HCT116 (cell line): ENCODE data around the gene FHL2. TPM values are rescaled to one million over a fixed set of nuclear protein-coding genes. Genes with fewer than 3 reads are reported as not detected.

ENCODE experiments used
- ATAC-seq: fragments of 200-7000 bp; cut with Tn5 transposase; 2 replicates; pipeline ENCODE4 v1.9.1; 2020; ENCODE audit warnings: mild to moderate bottlenecking, moderate library complexity
- BruUV-seq: library from RNA; stranded (reverse); fragments of 400-500 nt; replicated peaks from 2 replicates; lab custom pipeline; 2021; lab: Mats Ljungman, UMichigan
- CTCF ChIA-PET: fragments of 300-600 bp; sonication (Branson Sonifier 250); formaldehyde crosslinking; loops from one replicate; lab custom pipeline; 2021; ENCODE audit warnings: antibody characterized with exemption; lab: Charles Lee
- POLR2A ChIA-PET: fragments of 300-600, 350-600 bp; sonication (Branson Sonifier 250); formaldehyde crosslinking; loops from one replicate; lab custom pipeline; 2021; ENCODE audit warnings: antibody characterized with exemption; lab: Charles Lee
- RAD21 ChIA-PET, 2 experiments: fragments of 300-600 bp; sonication (Branson Sonifier 250); formaldehyde crosslinking; loops; one replicate each; lab custom pipeline; 2023; ENCODE audit warnings: low total read pairs in 2 of 2; ENCODE audit not compliant: uncharacterized antibody in 2 of 2, unreplicated experiment in 2 of 2, low non-redundant PET in 1 of 2; lab: Charles Lee
- DNase-seq: peaks from one replicate; pipeline ENCODE4 v3.0.0-alpha.2; 2010; ENCODE audit warnings: low read depth, low spot score
- H2AFZ ChIP-seq: fragments of 200-600 bp; shearing (Covaris generic), sonication (generic); 2 replicates; pipeline ENCODE4 v1.6.1; 2017; ENCODE audit warnings: low read depth, mixed run types, mixed read lengths, antibody characterized with exemption, low read length; ENCODE audit not compliant: poor library complexity, severe bottlenecking
- H3K27ac ChIP-seq: 2 replicates; pipeline ENCODE4 v1.5.1; 2012; ENCODE audit warnings: low read depth, low read length
- H3K27me3 ChIP-seq: fragments of 200-600 bp; sonication (generic); 2 replicates; pipeline ENCODE4 v1.6.1; 2016; ENCODE audit warnings: mixed run types, low read length, mixed read lengths; ENCODE audit not compliant: insufficient read depth
- H3K36me3 ChIP-seq, 2 experiments: fragments of 200-500 bp in 1 of 2; fragments of 200-600 bp in 1 of 2; sonication (Bioruptor generic) in 1 of 2; sonication (generic) in 1 of 2; 2 replicates each; pipeline versions ENCODE4 v1.5.1 to v1.6.1; 2014 to 2016; ENCODE audit warnings: low read length in 2 of 2, inconsistent platforms in 1 of 2, mixed read lengths in 1 of 2, mixed run types in 1 of 2; ENCODE audit not compliant: insufficient read depth in 2 of 2, control insufficient read depth in 1 of 2
- H3K4me1 ChIP-seq, 2 experiments: fragments of 200-600 bp in 1 of 2; sonication (generic) in 1 of 2; 2 replicates each; pipeline versions ENCODE4 v1.5.1 to v1.6.1; 2012 to 2017; ENCODE audit warnings: low read length in 2 of 2, inconsistent platforms in 1 of 2, mild to moderate bottlenecking in 1 of 2, mixed read lengths in 1 of 2, mixed run types in 1 of 2, moderate library complexity in 1 of 2; ENCODE audit not compliant: insufficient read depth in 2 of 2, control insufficient read depth in 1 of 2
- H3K4me2 ChIP-seq: fragments of 200-600 bp; sonication (generic); 2 replicates; pipeline ENCODE4 v1.6.1; 2017; ENCODE audit warnings: mixed run types, low read length, mixed read lengths
- H3K4me3 ChIP-seq, 2 experiments: fragments of 200-600 bp in 1 of 2; sonication (generic) in 1 of 2; replicated peaks in 1 of 2; 2 replicates each; pipeline ENCODE4 v1.5.1; 2011 to 2016; ENCODE audit warnings: low read length in 2 of 2, control low read depth in 1 of 2, low read depth in 1 of 2, mild to moderate bottlenecking in 1 of 2, mixed read lengths in 1 of 2, mixed run types in 1 of 2
- H3K79me2 ChIP-seq: fragments of 200-600 bp; sonication (generic); 2 replicates; pipeline ENCODE4 v1.6.1; 2017; ENCODE audit warnings: mild to moderate bottlenecking, mixed run types, low read length, moderate library complexity, mixed read lengths; ENCODE audit not compliant: insufficient read depth
- H3K9ac ChIP-seq: fragments of 200-600 bp; sonication (generic); 2 replicates; pipeline ENCODE4 v1.6.1; 2016; ENCODE audit warnings: low read length, mixed read lengths
- H3K9me2 ChIP-seq: fragments of 200-600 bp; sonication (generic), shearing (Covaris generic); 2 replicates; pipeline ENCODE4 v1.6.1; 2017; ENCODE audit warnings: mixed run types, mild to moderate bottlenecking, moderate library complexity; ENCODE audit not compliant: insufficient read depth
- H3K9me3 ChIP-seq, 2 experiments: fragments of 200-500 bp in 1 of 2; fragments of 200-600 bp in 1 of 2; sonication (Bioruptor generic) in 1 of 2; sonication (generic) in 1 of 2; 2 replicates each; pipeline ENCODE4 v1.6.1; 2014 to 2017; ENCODE audit warnings: low read length in 2 of 2, mixed read lengths in 2 of 2, inconsistent platforms in 1 of 2, low read depth in 1 of 2, mild to moderate bottlenecking in 1 of 2, mixed run types in 1 of 2, moderate library complexity in 1 of 2; ENCODE audit not compliant: control insufficient read depth in 1 of 2, insufficient read depth in 1 of 2
- H4K20me1 ChIP-seq: fragments of 200-600 bp; sonication (generic), shearing (Covaris generic); 2 replicates; pipeline ENCODE4 v1.6.1; 2017; ENCODE audit warnings: mixed run types, mild to moderate bottlenecking, moderate library complexity; ENCODE audit not compliant: insufficient read depth
- CBX3 ChIP-seq: IDR thresholded peaks from 2 replicates; pipeline ENCODE4 v1.6.1; 2012; ENCODE audit warnings: low read depth
- CEBPB ChIP-seq: IDR thresholded peaks from 2 replicates; pipeline ENCODE4 v1.6.1; 2012; ENCODE audit warnings: low read depth
- ELF1 ChIP-seq: IDR thresholded peaks from 2 replicates; pipeline ENCODE4 v1.6.1; 2012; ENCODE audit warnings: low read depth, borderline replicate concordance
- EZH2 ChIP-seq: fragments of 200-600 bp; sonication (generic); IDR thresholded peaks from 2 replicates; pipeline ENCODE4 v1.6.1; 2017; ENCODE audit warnings: antibody characterized with exemption, mixed run types
- EZH2phosphoT487 ChIP-seq: fragments of 200-600 bp; IDR thresholded peaks from 2 replicates; pipeline ENCODE4 v1.6.1; 2018; ENCODE audit warnings: antibody characterized with exemption, borderline replicate concordance
- FOSL1 ChIP-seq: IDR thresholded peaks from 2 replicates; pipeline ENCODE4 v1.6.1; 2012; ENCODE audit warnings: low read depth
- POLR2AphosphoS5 ChIP-seq: IDR thresholded peaks from 2 replicates; pipeline ENCODE4 v1.6.1; 2011; ENCODE audit warnings: mild to moderate bottlenecking, low read depth, low read length, moderate library complexity
- RAD21 ChIP-seq: IDR thresholded peaks from 2 replicates; pipeline ENCODE4 v1.6.1; 2012; ENCODE audit warnings: low read depth, mild to moderate bottlenecking
- SP1 ChIP-seq: IDR thresholded peaks from 2 replicates; pipeline ENCODE4 v1.6.1; 2012; ENCODE audit warnings: low read depth
- SRF ChIP-seq: IDR thresholded peaks from 2 replicates; pipeline ENCODE4 v1.6.1; 2012; ENCODE audit warnings: low read depth
- TCF7L2 ChIP-seq: IDR thresholded peaks from 2 replicates; pipeline ENCODE4 v1.7.0; 2011; ENCODE audit warnings: borderline replicate concordance, inconsistent platforms; ENCODE audit not compliant: insufficient read depth, insufficient read length; ENCODE audit errors: extremely low read depth
- ZFX ChIP-seq: fragments of 450-650 bp; IDR thresholded peaks from 2 replicates; pipeline ENCODE4 v1.6.1; 2017
- ZNF274 ChIP-seq: fragments of 200-500 bp; sonication (Bioruptor generic); IDR thresholded peaks from 2 replicates; pipeline ENCODE4 v1.6.1; 2014; ENCODE audit warnings: mild to moderate bottlenecking, low read depth, low read length, inconsistent platforms
- intact Hi-C: fragments of 100-400 bp; cut with micrococcal nuclease; formaldehyde crosslinking; loops from 2 replicates; pipeline ENCODE4 v1.10.0; 2022
- total RNA-seq: library from RNA; stranded (reverse); gene quantifications from one replicate; pipeline ENCODE4 v1.2.1, GENCODE V29; 2021; ENCODE audit not compliant: unreplicated experiment
- TF ChIP-seq, protein P1 (sequence below): IDR thresholded peaks from 2 replicates; pipeline ENCODE4 v1.6.1; 2011; ENCODE audit warnings: mild to moderate bottlenecking, low read length, moderate library complexity; ENCODE audit not compliant: insufficient replicate concordance; ENCODE audit errors: extremely low read depth
- TF ChIP-seq, protein P2 (sequence below): IDR thresholded peaks from 2 replicates; pipeline ENCODE4 v1.6.1; 2012; ENCODE audit warnings: low read depth
- TF ChIP-seq, protein P3 (sequence below): IDR thresholded peaks from 2 replicates; pipeline ENCODE4 v1.6.1; 2012
- TF ChIP-seq, protein P4 (sequence below): IDR thresholded peaks from 2 replicates; pipeline ENCODE4 v1.6.1; 2012

The FHL2 gene
- total RNA-seq, 1 experiment from 2014 or later, result 86.6 TPM

DNA sequence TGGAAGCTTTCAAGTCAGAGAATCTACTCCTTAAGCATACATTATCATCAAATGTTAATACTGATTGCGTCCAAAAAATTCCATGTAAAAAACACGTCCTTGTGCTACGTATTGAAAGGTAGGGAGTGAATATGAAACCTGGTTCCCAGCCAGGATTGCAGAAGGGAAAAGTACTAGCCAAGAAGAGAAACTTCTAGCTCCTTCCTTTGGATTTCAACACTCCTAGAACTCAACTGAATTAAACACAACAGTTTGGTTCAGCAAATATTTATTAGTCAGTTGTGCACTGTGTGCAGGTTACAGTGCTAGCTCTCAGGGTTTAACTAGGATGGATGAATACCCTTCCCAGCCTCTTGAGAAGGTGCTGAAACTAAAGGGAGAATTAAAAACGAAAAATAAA is 33.9 kb upstream of the FHL2 start:
- CTCF ChIA-PET, result no interaction called here
- Histone ChIP-seq H3K4me1 (no peaks in the 10 kb centered on the region), H3K79me2 (no peaks in the 10 kb centered on the region), H2AFZ (no peak overlapping the region), H3K9me3 (no peaks in the 10 kb centered on the region), H3K4me2 (no peak overlapping the region), H4K20me1 (no peaks in the 10 kb centered on the region), H3K9me2 (no peaks in the 10 kb centered on the region), H3K27ac (no peak overlapping the region), H3K27me3 (no peaks in the 10 kb centered on the region), H3K36me3 (no peaks in the 10 kb centered on the region), H3K9ac (no peak overlapping the region), H3K4me3 (no peak overlapping the region)
- TF ChIP-seq EZH2phosphoT487 (no peak), ZFX (no peak), CEBPB (no peak), SRF (no peak), POLR2AphosphoS5 (no peak), ZNF274 (no peak), FOSL1 (no peak), ELF1 (no peak), CBX3 (no peak), SP1 (no peak), RAD21 (no peak), TCF7L2 (no peak), EZH2 (no peak)
- TF ChIP-seq, protein P1, sequence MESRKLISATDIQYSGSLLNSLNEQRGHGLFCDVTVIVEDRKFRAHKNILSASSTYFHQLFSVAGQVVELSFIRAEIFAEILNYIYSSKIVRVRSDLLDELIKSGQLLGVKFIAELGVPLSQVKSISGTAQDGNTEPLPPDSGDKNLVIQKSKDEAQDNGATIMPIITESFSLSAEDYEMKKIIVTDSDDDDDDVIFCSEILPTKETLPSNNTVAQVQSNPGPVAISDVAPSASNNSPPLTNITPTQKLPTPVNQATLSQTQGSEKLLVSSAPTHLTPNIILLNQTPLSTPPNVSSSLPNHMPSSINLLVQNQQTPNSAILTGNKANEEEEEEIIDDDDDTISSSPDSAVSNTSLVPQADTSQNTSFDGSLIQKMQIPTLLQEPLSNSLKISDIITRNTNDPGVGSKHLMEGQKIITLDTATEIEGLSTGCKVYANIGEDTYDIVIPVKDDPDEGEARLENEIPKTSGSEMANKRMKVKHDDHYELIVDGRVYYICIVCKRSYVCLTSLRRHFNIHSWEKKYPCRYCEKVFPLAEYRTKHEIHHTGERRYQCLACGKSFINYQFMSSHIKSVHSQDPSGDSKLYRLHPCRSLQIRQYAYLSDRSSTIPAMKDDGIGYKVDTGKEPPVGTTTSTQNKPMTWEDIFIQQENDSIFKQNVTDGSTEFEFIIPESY, result no peak
- TF ChIP-seq, protein P2, sequence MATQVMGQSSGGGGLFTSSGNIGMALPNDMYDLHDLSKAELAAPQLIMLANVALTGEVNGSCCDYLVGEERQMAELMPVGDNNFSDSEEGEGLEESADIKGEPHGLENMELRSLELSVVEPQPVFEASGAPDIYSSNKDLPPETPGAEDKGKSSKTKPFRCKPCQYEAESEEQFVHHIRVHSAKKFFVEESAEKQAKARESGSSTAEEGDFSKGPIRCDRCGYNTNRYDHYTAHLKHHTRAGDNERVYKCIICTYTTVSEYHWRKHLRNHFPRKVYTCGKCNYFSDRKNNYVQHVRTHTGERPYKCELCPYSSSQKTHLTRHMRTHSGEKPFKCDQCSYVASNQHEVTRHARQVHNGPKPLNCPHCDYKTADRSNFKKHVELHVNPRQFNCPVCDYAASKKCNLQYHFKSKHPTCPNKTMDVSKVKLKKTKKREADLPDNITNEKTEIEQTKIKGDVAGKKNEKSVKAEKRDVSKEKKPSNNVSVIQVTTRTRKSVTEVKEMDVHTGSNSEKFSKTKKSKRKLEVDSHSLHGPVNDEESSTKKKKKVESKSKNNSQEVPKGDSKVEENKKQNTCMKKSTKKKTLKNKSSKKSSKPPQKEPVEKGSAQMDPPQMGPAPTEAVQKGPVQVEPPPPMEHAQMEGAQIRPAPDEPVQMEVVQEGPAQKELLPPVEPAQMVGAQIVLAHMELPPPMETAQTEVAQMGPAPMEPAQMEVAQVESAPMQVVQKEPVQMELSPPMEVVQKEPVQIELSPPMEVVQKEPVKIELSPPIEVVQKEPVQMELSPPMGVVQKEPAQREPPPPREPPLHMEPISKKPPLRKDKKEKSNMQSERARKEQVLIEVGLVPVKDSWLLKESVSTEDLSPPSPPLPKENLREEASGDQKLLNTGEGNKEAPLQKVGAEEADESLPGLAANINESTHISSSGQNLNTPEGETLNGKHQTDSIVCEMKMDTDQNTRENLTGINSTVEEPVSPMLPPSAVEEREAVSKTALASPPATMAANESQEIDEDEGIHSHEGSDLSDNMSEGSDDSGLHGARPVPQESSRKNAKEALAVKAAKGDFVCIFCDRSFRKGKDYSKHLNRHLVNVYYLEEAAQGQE, result no peak
- TF ChIP-seq, protein P3, sequence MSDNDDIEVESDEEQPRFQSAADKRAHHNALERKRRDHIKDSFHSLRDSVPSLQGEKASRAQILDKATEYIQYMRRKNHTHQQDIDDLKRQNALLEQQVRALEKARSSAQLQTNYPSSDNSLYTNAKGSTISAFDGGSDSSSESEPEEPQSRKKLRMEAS, result no peak
- TF ChIP-seq, protein P4, sequence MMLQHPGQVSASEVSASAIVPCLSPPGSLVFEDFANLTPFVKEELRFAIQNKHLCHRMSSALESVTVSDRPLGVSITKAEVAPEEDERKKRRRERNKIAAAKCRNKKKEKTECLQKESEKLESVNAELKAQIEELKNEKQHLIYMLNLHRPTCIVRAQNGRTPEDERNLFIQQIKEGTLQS, result no peak
- RAD21 ChIA-PET, result no interaction called here
- POLR2A ChIA-PET, result no interaction called here
- DNase-seq (no peak), ATAC-seq (no peak)
- no TSS peak for BruUV-seq
- intact Hi-C loops, result no loop called here
